ENCODE data around the gene TAF13.

The TAF13 gene

GRCh38 chr1:109109906-109110305 lies 34.1 kb upstream of the TAF13 start:
- ChIA-PET POLR2A (interaction anchor here (2.5 kb wide), 1 partner anchor 10 kb away, joined by 9 read pairs; no protein-coding TSS in a partner anchor), CTCF (interaction anchor here (0.6 to 6.4 kb wide), 11 partner anchors 9 to 690 kb away, joined by 3 to 62 read pairs (median 4); no protein-coding TSS in a partner anchor)
- no peak for DNase-seq (ENCODE audit: low read depth, low spot score)
- H3K4me3 ChIP-seq (ENCODE audit: low read depth, low read length) = no peak overlapping the region
- no peak for TF ChIP-seq CTCF (IDR thresholded peaks at IDR 0.05; ENCODE audit: insufficient read depth, low read length, missing control alignments)

- DNase-seq (ENCODE audit: low read depth, low spot score) = no peak
- POLR2A ChIA-PET = no interaction called here
- no peak overlapping the region for H3K4me3 ChIP-seq (ENCODE audit: low read depth, low read length)
- TF ChIP-seq CTCF (IDR thresholded peaks at IDR 0.05; ENCODE audit: insufficient read depth, low read length, missing control alignments) = no peak
- CTCF ChIA-PET = interaction anchor here (1.5 kb wide), 2 partner anchors 9 to 142 kb away, joined by 4 to 5 read pairs; no protein-coding TSS in a partner anchor
Measured at GRCh38 chr1:109107785-109108184, 32.0 kb upstream of the TAF13 start.

- no peak for DNase-seq (ENCODE audit: low read depth, low spot score)
- TF ChIP-seq CTCF (IDR thresholded peaks at IDR 0.05; ENCODE audit: insufficient read depth, low read length, missing control alignments) = no peak
- POLR2A ChIA-PET = no interaction called here
- H3K4me3 ChIP-seq (ENCODE audit: low read depth, low read length) = no peak overlapping the region
- CTCF ChIA-PET = interaction anchor here (1.2 to 2.2 kb wide), 2 partner anchors 8 to 17 kb away, joined by 3 to 5 read pairs; partner anchors contain the start of gene ELAPOR1
Measured at GRCh38 chr1:109105881-109106280, 30.1 kb upstream of the TAF13 start.

- ChIA-PET CTCF (interaction anchor here (2.2 kb wide), 1 partner anchor 9 kb away, joined by 5 read pairs; the partner anchor contains the start of gene ELAPOR1), POLR2A (no interaction called here)
- H3K4me3 ChIP-seq (ENCODE audit: low read depth, low read length) = no peak overlapping the region
- no peak for TF ChIP-seq CTCF (IDR thresholded peaks at IDR 0.05; ENCODE audit: insufficient read depth, low read length, missing control alignments)
- DNase-seq (ENCODE audit: low read depth, low spot score) = no peak
Measured at GRCh38 chr1:109104364-109105151, 28.8 kb upstream of the TAF13 start.

GRCh38 chr1:109099938-109100773 lies 24.4 kb upstream of the TAF13 start:
- peak; percentile 82 for DNase-seq (ENCODE audit: low read depth, low spot score)
- ChIA-PET POLR2A (interaction anchor here (0.5 to 2.0 kb wide), 26 partner anchors 9 to 196 kb away, joined by 3 to 50 read pairs (median 6); partner anchors contain the start of genes TAF13, TMEM167B and WDR47), CTCF (interaction anchor here (0.6 to 5.0 kb wide), 35 partner anchors 9 to 397 kb away, joined by 3 to 62 read pairs (median 4); partner anchors contain the start of genes ELAPOR1, SARS1, TAF13 and TMEM167B)
- peak overlapping the region; percentile 99 for H3K4me3 ChIP-seq (ENCODE audit: low read depth, low read length)
- TF ChIP-seq CTCF (IDR thresholded peaks at IDR 0.05; ENCODE audit: insufficient read depth, low read length, missing control alignments) = peak; percentile 94
